HepG2 (cell line): ENCODE results near the gene PCSK6. TPM values are rescaled to one million over a fixed set of nuclear protein-coding genes. Genes with fewer than 3 reads are reported as not detected.

Source experiments
- CEBPG ChIP-seq: IDR thresholded peaks from 2 replicates; pipeline ENCODE4 v1.6.1; 2016
- CHD2 ChIP-seq: IDR thresholded peaks from 2 replicates; pipeline ENCODE4 v1.6.1; 2011; ENCODE audit warnings: low read depth, low read length, improper control_type of control experiment
- KDM4B ChIP-seq: sonication (generic); formaldehyde crosslinking; IDR thresholded peaks from 2 replicates; pipeline ENCODE4 v1.4.0; 2020; ENCODE audit warnings: missing genetic modification reagents
- LRRFIP1 ChIP-seq: sonication (generic); formaldehyde crosslinking; conservative IDR thresholded peaks from 2 replicates; pipeline ENCODE4 v1.4.0; 2020; ENCODE audit warnings: missing genetic modification reagents
- MAF1 ChIP-seq: sonication (generic); formaldehyde crosslinking; IDR thresholded peaks from 2 replicates; pipeline ENCODE4 v1.5.0; 2020; ENCODE audit warnings: missing genetic modification reagents, borderline replicate concordance
- NCOA2 ChIP-seq: sonication (generic); formaldehyde crosslinking; IDR thresholded peaks from 2 replicates; pipeline ENCODE4 v1.8.0; 2022; ENCODE audit warnings: inconsistent platforms
- RELA ChIP-seq: sonication (generic); formaldehyde crosslinking; IDR thresholded peaks from 2 replicates; pipeline ENCODE4 v1.4.0; 2020; ENCODE audit warnings: missing genetic modification reagents
- RORA ChIP-seq: sonication (generic); formaldehyde crosslinking; IDR thresholded peaks from 2 replicates; pipeline ENCODE4 v1.5.0; 2020; ENCODE audit warnings: mild to moderate bottlenecking, missing genetic modification reagents, moderate library complexity
- SOX13 ChIP-seq, 3 experiments: fragments of 450-650 bp in 1 of 3; sonication (generic) in 1 of 3; formaldehyde crosslinking in 1 of 3; IDR thresholded peaks in 2 of 3; conservative IDR thresholded peaks in 1 of 3; 2 replicates each; pipeline versions ENCODE4 v1.5.0 to v1.6.1; 2016 to 2020; ENCODE audit warnings: antibody characterized with exemption in 1 of 3, mild to moderate bottlenecking in 1 of 3, missing compliant biosample characterization in 1 of 3, missing genetic modification reagents in 1 of 3, moderate library complexity in 1 of 3
- TFAP4 ChIP-seq: sonication (generic); IDR thresholded peaks from 2 replicates; pipeline ENCODE4 v1.6.1; 2016; ENCODE audit warnings: low read depth, borderline replicate concordance
- USF2 ChIP-seq, 2 experiments: sonication (generic) in 1 of 2; formaldehyde crosslinking in 1 of 2; IDR thresholded peaks; 2 replicates each; pipeline versions ENCODE4 v1.5.1 to v1.6.1; 2011 to 2020; ENCODE audit warnings: borderline replicate concordance in 1 of 2, low read depth in 1 of 2, low read length in 1 of 2, mild to moderate bottlenecking in 1 of 2, missing genetic modification reagents in 1 of 2, moderate library complexity in 1 of 2
- ZNF232 ChIP-seq: sonication (generic); formaldehyde crosslinking; IDR thresholded peaks from 2 replicates; pipeline ENCODE4 v1.4.0; 2020; ENCODE audit warnings: missing genetic modification reagents, borderline replicate concordance
- ZNF256 ChIP-seq: sonication (generic); formaldehyde crosslinking; conservative IDR thresholded peaks from 2 replicates; pipeline ENCODE4 v1.4.0; 2020; ENCODE audit warnings: missing genetic modification reagents
- ZNF33A ChIP-seq: sonication (generic); formaldehyde crosslinking; IDR thresholded peaks from 2 replicates; pipeline ENCODE4 v1.5.1; 2020; ENCODE audit warnings: missing genetic modification reagents, mild to moderate bottlenecking, moderate library complexity, borderline replicate concordance
- ZNF446 ChIP-seq: sonication (generic); formaldehyde crosslinking; IDR thresholded peaks from 2 replicates; pipeline ENCODE4 v1.5.0; 2020; ENCODE audit warnings: mild to moderate bottlenecking, missing genetic modification reagents
- ZNF501 ChIP-seq: sonication (generic); formaldehyde crosslinking; IDR thresholded peaks from 2 replicates; pipeline ENCODE4 v1.5.1; 2020; ENCODE audit warnings: mild to moderate bottlenecking, moderate library complexity, missing genetic modification reagents
- ZNF503 ChIP-seq: sonication (generic); formaldehyde crosslinking; IDR thresholded peaks from 2 replicates; pipeline ENCODE4 v1.4.0; 2020; ENCODE audit warnings: missing genetic modification reagents
- ZNF543 ChIP-seq: sonication (generic); formaldehyde crosslinking; IDR thresholded peaks from 2 replicates; pipeline ENCODE4 v1.4.0; 2020; ENCODE audit warnings: mild to moderate bottlenecking, missing genetic modification reagents
- ZNF550 ChIP-seq: sonication (generic); formaldehyde crosslinking; IDR thresholded peaks from 2 replicates; pipeline ENCODE4 v1.4.0; 2020; ENCODE audit warnings: mild to moderate bottlenecking, missing genetic modification reagents, borderline replicate concordance
- ZNF660 ChIP-seq: sonication (generic); formaldehyde crosslinking; IDR thresholded peaks from 2 replicates; pipeline ENCODE4 v1.5.1; 2020; ENCODE audit warnings: mild to moderate bottlenecking, low read depth, missing genetic modification reagents, borderline replicate concordance
- polyA plus RNA-seq, 8 experiments: library from polyadenylated mRNA; depleted of rRNA in 3 of 8; stranded (reverse) in 7 of 8; unstranded in 1 of 8; fragments of >200 nt; fragmentation: Illumina TruSeq in 4 of 8; extraction: Trizol in 4 of 8; gene quantifications; 2 replicates each; pipeline versions ENCODE4 v1.2.1 to v1.2.3, GENCODE V29; 2011 to 2016; ENCODE audit warnings: low read depth in 4 of 8, missing spikeins in 1 of 8, mixed read lengths in 1 of 8; ENCODE audit not compliant: insufficient read depth in 1 of 8
- total RNA-seq, 5 experiments: library from RNA; depleted of rRNA; stranded (reverse); fragments of >200 nt; fragmentation: Illumina TruSeq; extraction: Trizol; gene quantifications; 2 replicates each; pipeline ENCODE4 v1.2.3, GENCODE V29; 2016; ENCODE audit warnings: low read depth in 1 of 5

PCSK6 gene
- total and polyA plus RNA-seq, 2 of the 13 experiments (the other 11 are each of a cell fraction or from before 2014, with no cell fraction given) = 56.5 to 155 TPM

GRCh38 chr15:101277038-101277822 is 212.3 kb downstream of the PCSK6 start, which contains the start of gene SELENOS (continued):
- TF ChIP-seq ZNF232 (CRISPR knock-in tag) (peak; percentile 78; the same call in 1 of the 2 replicates), ZNF550 (no peak), TFAP4 (no peak; the same call in 1 of the 2 replicates), MAF1 (CRISPR knock-in tag) (no peak), ZNF501 (CRISPR knock-in tag) (no peak), ZNF503 (CRISPR knock-in tag) (no peak), CEBPG (no peak), ZNF543 (CRISPR knock-in tag) (no peak), RELA (no peak), ZNF256 (peak; percentile 67; the same call in 1 of the 2 replicates), ZNF660 (no peak), ZNF446 (CRISPR knock-in tag) (no peak), KDM4B (CRISPR knock-in tag) (no peak), LRRFIP1 (CRISPR knock-in tag) (no peak), CHD2 (no peak), NCOA2 (CRISPR knock-in tag) (no peak), SOX13 (IDR thresholded peaks at IDR 0.05) (no peak), SOX13 (CRISPR knock-in tag; conservative IDR thresholded peaks at IDR 0.05 in 1 of 2, IDR thresholded peaks at IDR 0.05 in 1 of 2) (no peak), ZNF33A (CRISPR knock-in tag) (no peak), RORA (CRISPR knock-in tag) (no peak), USF2 (IDR thresholded peaks at IDR 0.05; ENCODE audit: low read depth, low read length) (no peak), USF2 (CRISPR knock-in tag; IDR thresholded peaks at IDR 0.05; ENCODE audit: borderline replicate concordance) (no peak)
